H1 (cell line): ENCODE data around the gene PPP1R18. TPM values are rescaled to one million over a fixed set of nuclear protein-coding genes. Genes with fewer than 3 reads are reported as not detected.

Experiments
- CTCF ChIA-PET: fragments of 300-600 bp; sonication (Branson Sonifier 250); formaldehyde crosslinking; loops from one replicate; lab custom pipeline; 2021; ENCODE audit not compliant: partially characterized antibody; lab: Charles Lee
- POLR2A ChIA-PET: fragments of 300-600 bp; sonication (Branson Sonifier 250); formaldehyde crosslinking; loops from one replicate; lab custom pipeline; 2021; ENCODE audit warnings: inconsistent platforms; ENCODE audit not compliant: partially characterized antibody; lab: Charles Lee
- DNase-seq, 2 experiments: peaks; one replicate each; pipeline versions ENCODE4 v3.0.0 to v3.0.0-alpha.2; 2010 to 2022; ENCODE audit warnings: low spot score in 2 of 2, low read depth in 1 of 2, mixed read lengths in 1 of 2
- FAIRE-seq: peaks from 2 replicates; lab custom pipeline; 2011; peaks lifted over from hg19 to GRCh38; lab: Jason Lieb, UNC
- H2AFZ ChIP-seq: 2 replicates; pipeline ENCODE4 v1.8.1; 2012; ENCODE audit warnings: low read length, inconsistent platforms
- H2AK5ac ChIP-seq: 2 replicates; pipeline ENCODE4 v1.6.1; 2013; ENCODE audit warnings: low read depth, low read length
- H2BK120ac ChIP-seq: replicated peaks from 2 replicates; pipeline ENCODE3; 2013; ENCODE audit warnings: low read depth, low read length, inconsistent platforms
- H2BK12ac ChIP-seq: 2 replicates; pipeline ENCODE4 v1.6.1; 2013; ENCODE audit warnings: low read depth, low read length
- H2BK15ac ChIP-seq: 2 replicates; pipeline ENCODE4 v1.6.1; 2013; ENCODE audit warnings: low read length
- H2BK20ac ChIP-seq: 2 replicates; pipeline ENCODE4 v1.6.1; 2013; ENCODE audit warnings: low read length
- H2BK5ac ChIP-seq: 2 replicates; pipeline ENCODE4 v1.6.1; 2013; ENCODE audit warnings: low read depth, low read length
- H3K14ac ChIP-seq: 2 replicates; pipeline ENCODE4 v1.6.1; 2013; ENCODE audit warnings: inconsistent platforms; ENCODE audit not compliant: insufficient read length
- H3K18ac ChIP-seq: 2 replicates; pipeline ENCODE4 v1.6.1; 2013; ENCODE audit warnings: low read length; ENCODE audit errors: extremely low read depth
- H3K23ac ChIP-seq: 2 replicates; pipeline ENCODE4 v1.6.1; 2013; ENCODE audit warnings: inconsistent platforms; ENCODE audit not compliant: insufficient read length
- H3K23me2 ChIP-seq: 2 replicates; pipeline ENCODE4 v1.6.1; 2013; ENCODE audit warnings: low read depth, low read length
- H3K27ac ChIP-seq: 2 replicates; pipeline ENCODE4 v1.6.1; 2011; ENCODE audit warnings: low read depth, low read length, inconsistent platforms
- H3K27me3 ChIP-seq, 4 experiments: replicated peaks in 1 of 4; 1 replicate in 1 of 4; 2 replicates in 3 of 4; pipeline versions ENCODE4 v1.6.1 to v1.8.1; 2011 to 2013; ENCODE audit warnings: low read length in 3 of 4, mild to moderate bottlenecking in 3 of 4, inconsistent platforms in 2 of 4, mixed read lengths in 2 of 4, moderate library complexity in 1 of 4; ENCODE audit not compliant: control insufficient read depth in 3 of 4, insufficient read depth in 3 of 4; ENCODE audit errors: extremely low read depth in 1 of 4
- H3K36me3 ChIP-seq, 4 experiments: 2 replicates each; pipeline versions ENCODE4 v1.6.1 to v1.8.1; 2011 to 2013; ENCODE audit warnings: mild to moderate bottlenecking in 4 of 4, low read length in 3 of 4, moderate library complexity in 2 of 4, control low read depth in 1 of 4, inconsistent platforms in 1 of 4; ENCODE audit not compliant: insufficient read depth in 4 of 4, control insufficient read depth in 2 of 4
- H3K4ac ChIP-seq: replicated peaks from 2 replicates; pipeline ENCODE3; 2013; ENCODE audit warnings: low read length, low read depth, mixed read lengths, inconsistent platforms; ENCODE audit not compliant: insufficient read length
- H3K4me1 ChIP-seq, 4 experiments: replicated peaks in 1 of 4; 1 replicate in 1 of 4; 2 replicates in 3 of 4; pipeline versions ENCODE4 v1.6.1 to v1.8.1; 2011 to 2013; ENCODE audit warnings: low read length in 3 of 4, inconsistent platforms in 2 of 4, mixed read lengths in 1 of 4; ENCODE audit not compliant: insufficient read depth in 4 of 4, control insufficient read depth in 3 of 4
- H3K4me2 ChIP-seq, 2 experiments: 2 replicates each; pipeline versions ENCODE4 v1.6.1 to v1.8.1; 2011 to 2013; ENCODE audit warnings: low read depth in 2 of 2, low read length in 2 of 2, control low read depth in 1 of 2, inconsistent platforms in 1 of 2, mild to moderate bottlenecking in 1 of 2; ENCODE audit not compliant: insufficient read depth in 1 of 2
- H3K4me3 ChIP-seq, 4 experiments: fragments of 200-600, 300-600 bp in 1 of 4; sonication (generic), shearing (Covaris generic), sonication (Bioruptor Twin) in 1 of 4; 2 replicates each; pipeline versions ENCODE4 v1.5.1 to v1.8.1; 2011 to 2016; ENCODE audit warnings: low read length in 4 of 4, low read depth in 3 of 4, control low read depth in 2 of 4, inconsistent platforms in 2 of 4, mild to moderate bottlenecking in 2 of 4, mixed read lengths in 1 of 4, moderate library complexity in 1 of 4; ENCODE audit not compliant: insufficient read depth in 2 of 4; ENCODE audit errors: extremely low read depth in 1 of 4
- H3K56ac ChIP-seq: replicated peaks from 2 replicates; pipeline ENCODE3; 2013; ENCODE audit warnings: low read depth, mild to moderate bottlenecking, mixed read lengths, low read length, inconsistent platforms; ENCODE audit not compliant: insufficient read length
- H3K79me1 ChIP-seq: 2 replicates; pipeline ENCODE4 v1.6.1; 2013; ENCODE audit warnings: low read depth, low read length, control low read depth
- H3K79me2 ChIP-seq, 2 experiments: 2 replicates each; pipeline versions ENCODE4 v1.6.1 to v1.8.1; 2012 to 2013; ENCODE audit warnings: low read length in 2 of 2, mild to moderate bottlenecking in 2 of 2, inconsistent platforms in 1 of 2; ENCODE audit not compliant: insufficient read depth in 2 of 2, control insufficient read depth in 1 of 2
- H3K9ac ChIP-seq, 4 experiments: replicated peaks in 1 of 4; 1 replicate in 1 of 4; 2 replicates in 3 of 4; pipeline versions ENCODE4 v1.6.1 to v1.8.1; 2011 to 2013; ENCODE audit warnings: low read depth in 3 of 4, low read length in 3 of 4, control low read depth in 2 of 4, mild to moderate bottlenecking in 2 of 4, moderate library complexity in 2 of 4, inconsistent platforms in 1 of 4; ENCODE audit errors: extremely low read depth in 1 of 4
- H3K9me3 ChIP-seq, 2 experiments: 2 replicates each; pipeline versions ENCODE4 v1.6.1 to v1.8.1; 2012 to 2013; ENCODE audit warnings: mild to moderate bottlenecking in 2 of 2, moderate library complexity in 2 of 2, control low read depth in 1 of 2, inconsistent platforms in 1 of 2, low read depth in 1 of 2, low read length in 1 of 2, mixed read lengths in 1 of 2; ENCODE audit not compliant: insufficient read depth in 2 of 2
- H4K20me1 ChIP-seq, 2 experiments: replicated peaks in 1 of 2; 2 replicates each; pipeline versions ENCODE3 to v1.8.1; 2011 to 2013; ENCODE audit warnings: inconsistent platforms in 2 of 2, low read length in 2 of 2, mild to moderate bottlenecking in 1 of 2; ENCODE audit not compliant: insufficient read depth in 2 of 2, control insufficient read depth in 1 of 2
- H4K5ac ChIP-seq: 2 replicates; pipeline ENCODE4 v1.6.1; 2013; ENCODE audit warnings: low read length, low read depth, mixed read lengths, inconsistent platforms; ENCODE audit not compliant: insufficient read length
- H4K8ac ChIP-seq: 2 replicates; pipeline ENCODE4 v1.8.0; 2013; ENCODE audit warnings: mild to moderate bottlenecking, moderate library complexity, low read length, inconsistent platforms; ENCODE audit not compliant: insufficient read depth; ENCODE audit errors: extremely low read depth
- H4K91ac ChIP-seq: replicated peaks from 2 replicates; pipeline ENCODE3; 2013; ENCODE audit warnings: low read length, mixed read lengths, inconsistent platforms; ENCODE audit not compliant: insufficient read length
- EGR1 ChIP-seq: IDR thresholded peaks from 2 replicates; pipeline ENCODE4 v1.6.1; 2011; ENCODE audit warnings: low read depth, low read length, borderline replicate concordance
- GABPA ChIP-seq: IDR thresholded peaks from 2 replicates; pipeline ENCODE4 v1.6.1; 2011; ENCODE audit warnings: mild to moderate bottlenecking, low read length, moderate library complexity, borderline replicate concordance; ENCODE audit not compliant: insufficient read depth
- HDAC2 ChIP-seq, 2 experiments: fragments of 300-600 bp in 1 of 2; sonication (generic) in 1 of 2; IDR thresholded peaks; 2 replicates each; pipeline ENCODE4 v1.6.1; 2011 to 2012; ENCODE audit warnings: low read depth in 2 of 2, low read length in 2 of 2, mild to moderate bottlenecking in 2 of 2, moderate library complexity in 2 of 2, borderline replicate concordance in 1 of 2, inconsistent platforms in 1 of 2
- JUN ChIP-seq: IDR thresholded peaks from 2 replicates; pipeline ENCODE4 v1.6.1; 2011; ENCODE audit warnings: low read depth, mild to moderate bottlenecking, improper control_type of control experiment, low read length
- JUND ChIP-seq: IDR thresholded peaks from 2 replicates; pipeline ENCODE4 v1.6.1; 2011; ENCODE audit warnings: mild to moderate bottlenecking, improper control_type of control experiment, low read length
- KDM1A ChIP-seq: fragments of 200-600, 300-600 bp; sonication (generic); IDR thresholded peaks from 2 replicates; pipeline ENCODE4 v1.7.1; 2016; ENCODE audit warnings: mild to moderate bottlenecking, low read length, borderline replicate concordance
- RAD21 ChIP-seq, 2 experiments: IDR thresholded peaks in 1 of 2; conservative IDR thresholded peaks in 1 of 2; 2 replicates each; pipeline ENCODE4 v1.6.1; 2011; ENCODE audit warnings: low read depth in 2 of 2, low read length in 2 of 2, improper control_type of control experiment in 1 of 2, inconsistent platforms in 1 of 2, mild to moderate bottlenecking in 1 of 2, moderate library complexity in 1 of 2
- RXRA ChIP-seq: IDR thresholded peaks from 2 replicates; pipeline ENCODE4 v1.6.1; 2011; ENCODE audit warnings: low read depth, mild to moderate bottlenecking, low read length, moderate library complexity; ENCODE audit not compliant: insufficient read depth
- SP1 ChIP-seq: IDR thresholded peaks from 2 replicates; pipeline ENCODE4 v1.6.1; 2011; ENCODE audit warnings: low read depth, low read length
- SP2 ChIP-seq: IDR thresholded peaks from 2 replicates; pipeline ENCODE4 v1.6.1; 2012; ENCODE audit warnings: mild to moderate bottlenecking, low read length, inconsistent platforms
- WGBS, 2 experiments: shearing (Covaris generic) in 1 of 2; methylation state at CpG; one replicate each; pipeline versions ENCODE4 v1.1.6 to v1.1.7; 2013 to 2015; ENCODE audit warnings: low lambda C conversion rate in 2 of 2, mixed read lengths in 2 of 2, inconsistent platforms in 1 of 2, low coverage in 1 of 2, missing lambda C conversion rate in 1 of 2; ENCODE audit not compliant: insufficient replicate concordance in 2 of 2, insufficient coverage in 1 of 2, insufficient read length in 1 of 2; ENCODE audit errors: extremely low coverage in 1 of 2, missing lambda C conversion rate in 1 of 2; 5-methylcytosine and 5-hydroxymethylcytosine counted together
- polyA plus RNA-seq, 7 experiments: library from polyadenylated mRNA; depleted of rRNA in 3 of 7; stranded (reverse) in 5 of 7; unstranded in 2 of 7; fragments of >200 nt in 5 of 7; fragments of 200-250 nt in 2 of 7; gene quantifications; 1 replicate in 5 of 7; 2 replicates in 1 of 7; 4 replicates in 1 of 7; pipeline versions ENCODE4 v1.2.1 to v1.2.3, GENCODE V29; 2011 to 2013; ENCODE audit warnings: missing spikeins in 2 of 7, mixed read lengths in 2 of 7
- total RNA-seq: library from RNA; stranded (reverse); fragmentation: NEBNext Ultra II Directional; extraction: Animal tissue kit (Norgen Biotek cat#: 25700); gene quantifications from 2 replicates; pipeline ENCODE4 v1.2.1, GENCODE V29; 2021

The PPP1R18 gene
- total and polyA plus RNA-seq, 2 of the 8 experiments (the other 6 are each of a cell fraction or from before 2014, with no cell fraction given), result 25.1 to 29.1 TPM

DNA sequence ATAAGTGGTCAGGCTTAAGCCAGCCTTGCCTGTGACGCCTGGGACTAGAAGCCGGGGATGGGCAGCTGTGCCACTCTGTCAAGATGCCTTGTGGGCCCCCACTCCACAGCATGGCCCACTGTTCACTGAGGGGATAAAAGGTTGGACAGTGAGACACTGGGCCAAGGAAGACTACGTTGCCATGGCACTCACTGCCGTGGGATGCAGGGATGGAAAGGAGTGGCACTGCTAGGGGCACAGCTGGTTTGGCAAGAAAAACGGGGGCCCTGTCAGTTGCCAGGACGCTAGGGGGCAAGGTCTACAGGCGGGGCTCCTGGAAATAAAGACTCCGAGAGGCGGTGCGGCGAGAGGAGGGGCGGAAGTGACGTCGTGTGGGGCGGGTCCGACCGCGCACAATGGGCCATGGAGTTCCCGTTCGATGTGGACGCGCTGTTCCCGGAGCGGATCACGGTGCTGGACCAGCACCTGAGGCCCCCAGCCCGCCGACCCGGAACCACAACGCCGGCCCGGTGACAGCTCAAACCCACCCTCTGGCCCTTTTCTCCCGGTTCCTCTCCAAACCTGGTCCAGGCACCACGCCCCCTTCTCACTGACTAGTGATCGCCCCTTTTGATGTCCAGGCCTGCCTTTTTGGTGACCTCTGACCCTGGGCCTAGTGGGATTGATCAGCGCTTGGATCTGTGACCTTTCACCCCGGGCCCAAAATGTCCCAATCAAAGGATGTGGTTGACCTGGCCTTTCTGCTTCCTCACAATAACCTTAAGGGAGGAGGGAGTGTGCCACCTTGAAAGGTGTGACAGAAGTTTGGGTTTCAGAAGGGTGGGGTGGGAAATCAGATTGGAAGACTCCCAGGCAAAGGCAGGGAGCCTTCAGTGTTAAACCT is 59.7 kb downstream of the PPP1R18 start, which contains the start of gene ATAT1:
TSS of gene ATAT1 (plus strand) at position 391 of the 883 bp plus-strand sequence.
- peak within 1 kb of the TSS; percentile 79 for H2BK5ac ChIP-seq
- H2AFZ ChIP-seq, result 0 out of 2 replicates have a peak within 1 kb of the TSS, but pooled peaks have one; percentile 48
- H3K79me2 ChIP-seq, result peaks cover 0 to 8% of the 10 kb centered on the region in 2 experiments; a peak in 2 of 4 replicates
- peak within 1 kb of the TSS; percentile 24 for H4K5ac ChIP-seq
- 0 out of 2 replicates have a peak within 1 kb of the TSS, but pooled peaks have one; percentile 77 for H2BK15ac ChIP-seq
- H3K23me2 ChIP-seq, result peaks cover 5% of the 10 kb centered on the region
- H2AK5ac ChIP-seq, result no peak within 1 kb of the TSS
- 10% methylated on average over 35 of the region's 36 CpGs; no CpG with 5 or more reads in 1 of the 2 experiments for WGBS, 2 experiments
- peaks cover 0 to 4% of the 10 kb centered on the region in 2 experiments for H4K20me1 ChIP-seq
- H3K18ac ChIP-seq, result peak within 1 kb of the TSS; percentile 62
- H3K56ac ChIP-seq, result no peak within 1 kb of the TSS
- H3K27ac ChIP-seq, result peak within 1 kb of the TSS; percentile 92
- no peak within 1 kb of the TSS for H3K4ac ChIP-seq
- no peaks in the 10 kb centered on the region for H3K27me3 ChIP-seq
- POLR2A ChIA-PET, result interaction anchor here (0.7 to 7.0 kb wide), 21 partner anchors 8 to 115 kb away, joined by 3 to 62 read pairs (median 5); partner anchors contain the start of genes MDC1, MRPS18B and PPP1R10
- H2BK20ac ChIP-seq, result no peak within 1 kb of the TSS
- H3K14ac ChIP-seq, result no peak within 1 kb of the TSS
- H3K79me1 ChIP-seq, result no peaks in the 10 kb centered on the region
- peaks cover 8 to 52% (median 31%) of the 10 kb centered on the region in 4 experiments for H3K36me3 ChIP-seq
- no peaks in the 10 kb centered on the region for H3K9me3 ChIP-seq
- CTCF ChIA-PET, result interaction anchor here (0.6 to 1.5 kb wide), 7 partner anchors 14 to 160 kb away, joined by 3 to 5 read pairs (median 3); no protein-coding TSS in a partner anchor
- FAIRE-seq (no peak), DNase-seq (peak; percentile 60 to 96)
- H3K23ac ChIP-seq, result no peak within 1 kb of the TSS
- peak within 1 kb of the TSS; percentile 81 for H4K8ac ChIP-seq
- H3K9ac ChIP-seq, result peak within 1 kb of the TSS; percentile 41 to 85 (median 78)
- H4K91ac ChIP-seq, result no peak within 1 kb of the TSS
- peak within 1 kb of the TSS; percentile 79 to 88 (median 83) for H3K4me3 ChIP-seq
- H3K4me1 ChIP-seq, result peaks cover 2 to 10% (median 4%) of the 10 kb centered on the region in 4 experiments; a peak in 5 of 7 replicates
- H2BK12ac ChIP-seq, result no peak within 1 kb of the TSS
- no peak within 1 kb of the TSS for H2BK120ac ChIP-seq
- H3K4me2 ChIP-seq, result peak within 1 kb of the TSS; percentile 86 to 90
- TF ChIP-seq GABPA (peak; percentile 84), EGR1 (no peak), SP1 (no peak), RAD21 (IDR thresholded peaks at IDR 0.05 in 1 of 2, conservative IDR thresholded peaks at IDR 0.05 in 1 of 2; ENCODE audit: low read depth in 2 of 2, low read length in 2 of 2) (peak in 1 of 2 experiments; percentile 29; a peak in 2 of 4 replicates), HDAC2 (IDR thresholded peaks at IDR 0.05; ENCODE audit: borderline replicate concordance in 1 of 2, low read depth in 2 of 2, low read length in 2 of 2) (peak in 1 of 2 experiments; percentile 36; a peak in 1 of 4 replicates), KDM1A (no peak), SP2 (no peak), JUND (no peak), RXRA (no peak), JUN (no peak)
